DMS53 treated with DMSO at 0.1 percent for 48 hours (cell line): ENCODE data around the gene VWF.

Source experiments
- DNase-seq: peaks from one replicate; lab custom pipeline; 2025; ENCODE audit not compliant: unreplicated experiment; lab: John Stamatoyannopoulos, UW

VWF gene

DNA sequence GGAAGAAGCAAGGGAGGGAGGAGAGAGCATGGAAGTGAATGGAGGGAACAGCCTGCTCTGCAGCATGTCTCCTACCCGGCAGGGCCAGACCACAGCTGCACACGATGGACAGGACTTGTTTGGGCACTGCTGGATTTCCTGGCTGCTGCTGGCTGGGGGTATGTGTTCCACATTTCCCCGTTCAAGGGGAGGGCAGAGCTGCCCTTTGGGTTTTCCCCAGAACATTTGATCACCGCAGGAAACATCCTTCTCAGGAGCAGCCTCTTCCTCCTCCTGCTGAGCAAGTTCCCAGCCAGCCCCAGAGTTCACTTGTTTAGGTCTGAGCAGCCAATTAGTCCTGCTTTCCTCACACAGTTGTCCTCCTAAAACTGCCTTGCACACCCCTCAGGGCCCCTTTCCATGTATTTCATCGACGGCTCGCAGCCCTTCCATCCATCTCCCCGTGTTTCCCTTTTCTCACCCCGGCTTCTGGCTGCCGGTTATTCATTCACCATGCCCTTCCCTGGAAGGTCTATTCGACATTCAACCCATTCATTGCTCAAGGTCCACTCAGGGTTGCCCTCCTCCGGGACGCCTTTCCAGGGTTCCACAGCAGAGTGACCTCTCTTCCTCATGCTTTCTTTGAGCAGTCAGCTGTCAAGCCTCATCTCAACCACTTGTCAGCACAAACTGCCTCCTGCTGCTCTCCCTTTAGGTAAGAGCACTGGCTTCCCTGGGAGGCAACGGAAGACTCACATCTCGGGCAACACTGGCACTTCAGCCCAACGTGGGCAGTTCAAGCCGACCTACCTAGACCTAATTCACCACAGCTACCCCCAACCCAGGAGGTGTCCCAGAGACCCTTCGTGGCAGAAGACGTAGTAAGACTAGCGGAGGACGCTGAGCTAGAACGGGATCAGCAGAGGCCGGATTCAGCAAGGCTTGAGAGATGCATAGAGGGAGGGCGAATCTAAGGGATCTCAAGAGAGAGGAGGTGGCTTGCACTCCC is 159.3 kb downstream of the VWF start:
- DNase-seq: no peak

DNA sequence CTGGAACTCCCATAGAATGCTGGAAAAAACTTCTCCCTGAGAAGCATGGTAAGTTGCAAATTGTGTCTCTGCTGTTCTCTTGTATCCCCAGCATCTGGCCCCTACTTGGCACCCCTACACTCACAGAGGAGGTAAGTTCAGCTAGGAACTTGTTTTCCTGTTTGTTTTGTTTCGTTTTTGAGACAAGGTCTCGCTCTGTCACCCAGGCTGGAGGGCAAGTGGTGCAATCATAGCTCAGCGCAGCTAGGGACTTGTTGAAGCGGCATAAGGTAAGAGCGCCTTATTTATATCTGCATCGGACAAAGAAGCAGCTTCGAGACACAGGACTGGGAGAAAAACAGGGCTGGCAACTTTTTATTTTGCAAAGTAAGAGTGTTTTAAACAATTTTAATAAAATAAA is 161.0 kb downstream of the VWF start:
- DNase-seq: no peak

DNA sequence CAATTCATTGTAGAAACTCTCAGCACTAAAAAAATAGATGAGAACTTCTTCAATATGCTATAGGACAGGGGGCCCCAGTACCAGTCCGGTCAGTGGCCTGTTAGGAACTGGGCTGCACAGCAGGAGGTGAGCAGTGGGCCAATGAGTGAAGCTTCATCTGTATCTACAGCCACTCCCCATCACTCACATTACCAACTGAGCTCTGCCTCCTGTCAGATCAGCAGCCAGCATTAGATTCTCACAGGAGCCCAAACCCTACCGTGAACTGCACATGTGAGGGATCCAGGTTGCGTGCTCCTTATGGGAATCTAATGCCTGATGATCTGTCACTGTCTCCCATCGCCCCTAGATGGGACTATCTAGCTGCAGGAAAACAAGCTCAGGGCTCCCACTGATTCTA is 163.7 kb downstream of the VWF start:
- DNase-seq: no peak

DNA sequence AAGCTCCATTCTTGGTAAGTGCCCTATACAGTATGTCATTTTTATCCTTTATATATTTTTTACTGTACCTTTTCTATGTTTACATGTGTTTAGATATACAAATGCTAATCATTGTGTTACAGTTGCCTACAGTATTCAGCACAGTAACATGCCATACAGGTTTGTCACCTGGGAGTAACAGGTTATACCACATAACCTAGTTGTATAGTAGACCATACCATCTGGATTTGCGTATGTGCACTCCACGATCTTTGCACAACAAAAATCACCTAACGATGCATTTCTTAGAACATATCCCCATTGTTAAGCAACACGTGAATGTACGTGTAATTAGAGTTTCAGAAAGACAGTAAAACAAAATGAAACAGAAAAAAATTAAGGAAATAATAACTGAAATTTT is 167.5 kb downstream of the VWF start:
- no peak for DNase-seq

DNA sequence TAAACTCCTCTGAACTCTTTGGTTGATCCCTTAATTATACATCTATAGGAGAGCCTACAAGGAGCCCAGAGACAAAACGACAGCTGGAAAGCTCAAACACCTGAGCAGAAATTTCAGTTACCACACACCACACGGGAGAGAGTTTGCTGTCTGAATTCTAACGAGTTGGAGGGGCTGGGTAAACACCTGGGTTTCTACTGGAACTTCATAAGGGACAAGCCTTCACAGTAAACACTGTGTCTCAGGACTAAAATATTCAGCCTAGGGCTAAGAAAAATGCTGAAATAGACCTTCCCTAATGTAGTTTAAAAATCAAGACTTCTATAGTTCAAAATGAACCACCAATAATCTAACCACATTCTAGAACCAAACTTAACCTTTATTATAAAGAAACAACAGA is 169.8 kb downstream of the VWF start:
- no peak for DNase-seq

DNA sequence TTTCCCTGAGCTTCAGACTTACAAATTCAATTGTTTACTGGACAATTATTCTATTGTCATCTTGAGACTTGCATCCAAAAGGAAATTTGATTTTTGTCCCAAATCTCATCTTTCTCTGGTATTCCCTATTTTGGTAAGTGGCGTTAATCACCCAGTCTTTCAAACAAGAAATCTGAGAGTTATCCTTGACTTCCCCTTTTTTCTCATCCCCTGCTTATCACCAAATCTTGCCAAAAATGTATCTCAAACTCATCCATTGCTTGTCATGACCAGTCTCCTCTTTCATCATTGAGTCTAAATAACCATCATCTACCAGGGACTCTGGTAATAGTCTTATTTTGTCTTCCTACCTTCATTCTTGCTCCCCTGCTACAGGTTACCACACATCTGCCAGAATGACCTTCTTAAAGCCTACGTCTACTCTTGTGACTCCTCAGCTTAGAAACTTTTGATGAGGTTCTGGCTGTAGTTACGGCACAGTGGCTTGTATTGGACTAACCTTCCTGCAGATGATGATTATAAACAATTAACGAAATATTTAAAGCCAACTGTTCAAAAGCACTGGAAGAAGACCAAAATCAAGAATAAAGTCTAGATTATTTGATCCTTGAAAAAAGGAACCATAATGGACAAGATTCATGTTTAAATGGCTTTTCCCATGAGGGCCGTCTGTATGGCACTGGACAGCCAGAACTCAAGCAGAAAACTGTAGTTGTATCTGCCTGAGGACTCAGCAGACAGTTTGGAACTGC is 170.5 kb downstream of the VWF start:
- DNase-seq: no peak

DNA sequence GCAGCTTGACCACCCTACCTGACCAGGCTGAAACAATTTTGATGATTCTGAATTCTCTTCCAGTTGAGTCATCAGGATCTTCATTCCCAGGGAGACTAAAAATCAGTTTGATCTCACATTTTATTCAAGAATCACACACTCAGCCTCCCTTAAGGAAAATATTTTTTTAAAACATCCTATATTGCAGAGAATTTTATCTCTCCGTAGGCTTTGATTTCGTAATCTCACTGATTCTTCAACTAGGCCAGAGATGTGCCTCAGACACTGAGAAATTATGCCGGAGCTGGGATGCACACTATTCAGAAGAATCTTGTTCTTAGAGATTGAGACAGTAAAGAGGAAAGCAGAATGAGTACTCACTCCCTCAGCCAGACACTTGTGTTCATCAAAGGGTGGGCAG is 172.4 kb downstream of the VWF start:
- DNase-seq: no peak

DNA sequence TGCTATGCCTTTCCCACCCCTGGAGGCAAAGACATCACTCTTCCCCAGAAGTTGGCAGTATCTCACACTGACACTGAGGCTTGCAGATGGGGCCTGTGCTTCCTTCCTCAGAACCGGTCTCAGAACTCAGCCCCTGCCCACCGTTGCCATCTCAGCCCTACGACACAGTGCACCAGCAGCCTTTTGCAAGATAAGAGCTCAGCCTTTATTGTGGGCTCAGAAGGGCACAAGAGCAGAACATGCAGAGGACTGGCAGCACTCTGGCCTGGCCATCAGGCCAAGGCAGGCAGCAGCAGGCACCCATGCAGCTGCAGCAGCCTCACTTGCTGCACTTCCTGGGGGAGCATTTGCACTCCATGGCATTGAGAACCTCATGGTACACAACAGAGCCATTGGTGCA is 175.8 kb downstream of the VWF start:
- DNase-seq: no peak

DNA sequence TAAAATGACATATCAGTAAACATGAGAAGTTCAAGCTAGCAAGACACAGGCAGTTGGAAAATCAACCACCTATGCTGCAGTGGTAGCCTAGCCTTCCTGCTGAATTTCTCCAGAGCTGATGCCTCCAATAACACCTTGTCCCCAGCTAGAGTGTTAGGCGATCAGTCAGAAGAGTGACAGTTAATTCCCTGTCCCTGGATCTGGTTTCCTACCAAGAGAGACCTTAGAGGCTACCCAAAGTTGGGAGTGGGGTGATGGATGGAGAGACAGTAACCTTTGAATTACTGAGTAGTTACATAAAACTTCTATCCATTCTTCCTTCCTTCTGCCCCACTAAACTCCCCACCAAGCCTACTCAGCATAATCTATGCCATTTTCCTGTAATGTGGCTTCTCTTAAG is 177.5 kb downstream of the VWF start:
- no peak for DNase-seq

DNA sequence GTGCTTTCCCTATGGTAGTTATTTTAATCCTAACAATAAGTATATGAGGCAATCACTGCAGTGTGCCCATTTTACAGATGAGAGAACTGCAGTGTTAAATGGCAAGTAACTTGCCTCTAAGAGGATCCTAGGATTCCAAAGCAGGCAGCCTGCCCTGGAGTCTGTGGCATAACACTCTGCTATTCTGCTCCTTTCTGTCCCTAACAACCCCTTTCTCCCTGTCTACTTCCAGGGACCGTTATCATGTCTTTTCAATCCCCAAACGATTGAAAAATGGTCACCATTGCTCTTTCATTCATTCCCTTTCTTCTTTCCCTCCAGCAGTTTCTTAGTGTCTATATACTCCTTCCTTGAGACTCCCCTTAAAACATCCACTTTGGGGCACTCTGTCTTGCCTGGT is 178.1 kb downstream of the VWF start:
- DNase-seq: no peak

DNA sequence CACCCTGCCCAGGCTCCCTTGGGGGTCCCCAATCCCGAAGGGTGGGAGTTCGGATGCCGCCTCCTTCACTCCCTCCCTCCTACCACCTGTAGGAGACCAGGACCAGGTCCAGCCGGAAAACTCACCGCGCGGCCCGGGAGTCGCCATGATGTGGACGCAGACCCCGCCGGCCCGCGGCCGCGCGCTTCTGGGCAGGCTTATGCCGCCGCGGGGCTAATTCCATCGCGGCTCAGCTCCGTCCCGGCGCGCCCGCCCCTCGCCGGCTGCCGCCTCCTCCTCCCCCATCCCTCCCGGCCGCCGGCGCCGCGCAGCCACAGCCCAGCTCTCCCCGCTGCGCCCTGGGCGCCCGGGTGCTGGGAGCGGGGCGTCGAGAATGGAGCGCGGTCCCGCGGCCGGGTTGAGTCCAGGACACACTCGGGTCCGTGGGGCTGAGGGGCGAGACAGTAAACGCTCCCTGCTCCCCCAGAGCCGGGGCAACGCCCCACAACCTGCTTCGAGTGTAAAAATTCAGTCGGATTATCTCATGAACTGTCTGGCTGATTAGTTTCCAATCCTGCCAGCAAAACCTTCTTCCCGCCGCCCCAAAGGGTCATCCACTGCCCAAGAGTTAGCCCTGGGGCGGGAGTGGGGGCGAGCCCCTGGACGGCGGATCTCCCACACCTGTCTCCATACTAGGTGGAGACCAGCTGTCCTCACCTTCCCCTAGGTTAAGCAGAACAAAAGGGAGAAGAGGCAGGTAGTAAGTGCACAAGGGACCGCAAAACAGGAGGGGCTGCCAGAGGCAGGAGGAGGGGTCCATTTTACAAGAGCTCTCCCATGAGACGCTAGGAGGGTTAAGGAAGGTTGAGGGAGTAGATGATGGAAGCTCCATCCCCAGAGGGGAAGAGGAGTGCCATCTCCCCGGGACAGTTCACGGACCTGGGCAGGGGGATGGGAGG is 179.1 kb downstream of the VWF start, which contains the start of gene ANO2:
TSS of gene ANO2 (minus strand) at position 189 of the 938 bp plus-strand sequence. CDS start at position 147, 42 bp downstream.
- DNase-seq: no peak

DNA sequence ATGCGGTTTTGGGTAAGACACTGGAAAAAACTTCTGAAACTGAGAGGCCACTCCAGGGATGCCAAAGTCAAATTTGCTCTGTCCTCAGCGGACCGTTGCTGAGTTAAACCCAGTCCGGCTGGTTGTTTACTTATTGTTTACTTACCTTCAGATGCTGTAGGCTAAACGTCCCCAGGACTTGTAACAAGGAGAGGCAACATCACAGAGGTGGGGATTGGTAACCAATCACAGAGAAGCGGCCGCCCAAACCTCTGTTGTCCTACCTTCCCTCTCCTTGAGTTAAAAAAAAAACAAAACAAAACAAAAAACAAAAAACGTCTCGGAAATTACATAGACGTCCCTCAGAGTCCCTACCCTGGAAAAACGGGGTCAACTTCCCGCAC is 179.8 kb downstream of the VWF start:
- DNase-seq: no peak

DNA sequence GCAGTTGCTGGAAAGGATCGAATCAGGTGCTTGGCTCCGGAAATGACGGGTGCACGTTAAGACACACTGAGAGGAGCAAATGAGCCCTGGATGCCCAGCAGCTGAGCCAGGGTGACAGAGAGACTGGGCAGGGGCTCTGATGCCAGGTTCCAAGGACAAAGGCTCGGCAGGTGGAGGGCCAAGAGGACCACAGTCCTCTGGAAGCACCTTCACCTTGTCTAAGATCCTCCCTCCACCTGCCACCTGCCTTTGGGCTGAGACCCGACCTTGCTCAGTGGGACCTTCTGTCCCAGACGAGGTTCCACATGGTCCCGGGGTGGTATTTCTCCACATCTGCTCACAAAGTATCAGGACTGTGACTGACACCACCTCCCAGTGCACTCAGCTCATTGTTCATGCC is 180.4 kb downstream of the VWF start:
- no peak for DNase-seq

DNA sequence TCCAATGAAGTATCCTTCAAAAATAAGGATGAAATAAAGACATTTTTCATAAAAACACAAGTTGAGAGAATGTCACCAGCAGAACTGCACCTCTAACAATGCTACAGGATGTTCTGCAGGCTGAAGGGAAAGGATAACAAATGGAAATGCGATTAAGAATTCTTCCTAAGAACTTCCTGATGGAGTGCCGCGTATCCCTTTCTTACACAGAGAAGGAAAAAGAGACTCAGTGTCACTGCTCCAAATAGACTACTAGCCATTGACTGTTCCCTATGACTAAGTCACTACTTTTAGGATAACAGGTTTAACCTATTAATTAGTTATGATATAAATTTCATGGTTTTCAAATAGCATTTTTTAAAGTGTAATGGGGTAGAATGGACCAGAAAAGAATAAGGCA is 182.6 kb downstream of the VWF start:
- no peak for DNase-seq

DNA sequence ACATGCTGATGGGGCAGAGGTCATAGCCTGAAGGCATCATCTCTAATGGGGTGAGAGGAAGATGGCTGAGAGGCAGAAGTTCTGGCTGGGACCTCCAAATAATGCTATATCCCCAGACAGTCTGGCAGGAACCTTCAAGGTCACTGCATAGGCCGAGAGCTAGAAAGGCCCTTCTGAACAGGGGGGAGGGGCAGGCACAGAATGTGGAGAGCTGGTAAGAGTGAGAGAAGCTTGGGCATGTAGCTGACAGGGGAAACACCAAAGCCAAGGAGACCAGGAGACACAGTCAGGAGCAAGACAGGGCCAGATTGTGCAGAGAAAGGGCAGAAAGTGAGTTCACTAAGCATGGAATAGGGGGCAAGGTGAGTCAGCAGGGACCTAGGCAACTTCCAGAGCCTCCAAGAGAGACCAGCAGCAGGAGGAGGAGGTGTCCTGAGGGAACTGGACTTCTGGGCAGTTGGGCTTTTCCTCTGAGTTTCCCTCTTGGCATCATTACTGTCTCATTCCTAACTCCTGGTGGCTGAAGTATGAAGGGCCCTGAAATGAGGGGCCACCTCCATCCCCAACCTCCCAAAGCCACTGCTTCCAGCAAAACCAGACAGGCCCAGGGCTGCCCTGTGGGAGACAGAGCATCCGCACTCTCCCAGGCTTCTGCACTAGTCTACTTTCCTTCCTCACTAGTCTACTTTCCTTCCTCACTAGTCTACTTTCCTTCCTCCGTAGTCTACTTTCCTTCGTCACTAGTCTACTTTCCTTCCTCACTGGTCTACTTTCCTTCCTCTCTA is 196.5 kb downstream of the VWF start:
- DNase-seq: no peak

DNA sequence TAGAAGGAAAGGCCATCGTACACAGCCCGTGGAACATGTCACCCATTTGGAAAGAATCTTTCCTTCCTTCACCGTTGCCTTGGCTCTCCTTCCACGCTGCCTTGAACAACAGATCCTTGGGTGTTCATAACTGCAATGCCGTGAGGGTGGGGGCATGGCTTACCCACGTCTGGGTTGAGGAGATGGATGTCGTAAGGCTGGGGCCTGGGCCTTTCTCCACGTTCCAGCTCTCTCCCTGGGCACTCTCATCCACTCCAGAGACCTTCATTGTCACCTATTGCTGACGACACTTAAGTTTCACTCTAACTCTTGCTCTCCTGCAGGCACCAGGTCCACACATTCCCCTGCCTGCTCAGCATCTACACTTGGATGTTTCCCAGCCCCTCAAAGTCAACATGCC is 198.8 kb downstream of the VWF start:
- no peak for DNase-seq

DNA sequence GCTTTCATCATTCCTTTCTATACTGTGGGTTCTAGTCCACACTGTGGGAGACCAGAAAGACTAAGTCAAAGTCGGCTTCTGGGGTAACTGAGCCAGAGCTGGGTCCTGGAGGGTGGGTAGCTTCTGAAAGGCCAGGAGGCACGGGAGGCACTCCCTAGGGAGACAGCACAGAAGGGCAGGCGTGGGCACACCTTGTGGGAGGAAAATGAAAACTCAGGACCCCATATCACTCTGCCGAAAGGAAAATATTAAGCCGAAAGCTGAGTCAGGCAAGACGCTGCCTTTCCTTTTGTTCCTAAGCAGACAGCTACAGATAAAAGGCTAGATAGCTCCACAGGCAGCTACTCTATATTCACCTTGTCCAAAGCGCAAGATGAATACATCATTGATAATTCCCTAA is 200.1 kb downstream of the VWF start:
- DNase-seq: no peak

DNA sequence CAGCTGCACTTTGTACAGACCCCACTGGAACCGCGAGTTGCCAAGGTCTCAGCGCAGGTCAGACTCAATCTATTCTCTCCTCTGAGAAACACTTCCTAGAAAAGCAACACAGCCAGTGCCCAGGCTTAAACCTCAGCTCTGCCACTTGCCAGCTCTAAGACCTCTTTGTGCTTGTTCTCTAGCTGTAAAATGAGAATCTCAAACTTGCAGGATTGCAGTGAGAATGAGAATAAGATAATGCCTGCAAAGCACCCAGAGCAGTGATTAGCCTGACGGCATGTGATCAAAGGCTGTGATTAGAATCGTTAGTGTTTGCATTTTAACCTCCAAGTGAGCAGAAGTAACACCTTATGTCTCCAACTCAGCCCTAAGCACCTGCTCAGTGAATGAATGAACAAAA is 200.7 kb downstream of the VWF start:
- no peak for DNase-seq

DNA sequence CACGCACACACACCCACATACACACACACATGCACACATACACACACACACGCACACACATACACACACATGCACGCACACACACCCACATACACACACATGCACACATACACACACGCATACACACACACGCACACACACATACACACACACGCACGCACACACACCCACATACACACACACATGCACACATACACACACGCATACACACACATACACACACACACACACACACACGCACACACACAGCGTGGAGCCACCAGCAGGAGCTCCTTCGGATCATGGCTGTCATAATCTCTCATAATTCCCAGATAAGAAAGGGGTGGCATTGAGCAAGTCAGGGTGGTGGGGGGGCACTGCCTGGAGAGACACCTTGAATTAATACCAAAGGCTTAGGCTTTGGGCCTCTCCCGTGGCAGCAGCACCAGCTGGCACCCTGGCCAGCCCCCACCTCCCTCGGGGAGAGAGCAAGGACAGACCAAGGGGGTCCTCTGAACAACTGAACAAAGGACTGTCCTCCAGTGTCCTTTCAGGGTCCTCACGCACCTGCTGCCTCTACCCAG is 201.3 kb downstream of the VWF start:
- DNase-seq: no peak
